Neuron (in vitro differentiated cells): Measurements from ENCODE around the gene HMBS.
"Not testable (repeated sequence)": the region's sequence is repeated elsewhere in the genome, so short reads cannot be mapped to it uniquely, and the experiment has no call there.

Experiments used
- H2AFZ ChIP-seq: one replicate; pipeline ENCODE4 v1.6.1; 2013; ENCODE audit warnings: low read depth, mild to moderate bottlenecking, inconsistent platforms, low read length, moderate library complexity
- H3K27me3 ChIP-seq: one replicate; pipeline ENCODE4 v1.6.1; 2013; ENCODE audit warnings: low read length; ENCODE audit not compliant: insufficient read depth
- H3K36me3 ChIP-seq: one replicate; pipeline ENCODE4 v1.6.1; 2013; ENCODE audit warnings: low read length; ENCODE audit not compliant: insufficient read depth
- H3K4me1 ChIP-seq: one replicate; pipeline ENCODE4 v1.6.1; 2013; ENCODE audit warnings: low read length; ENCODE audit not compliant: insufficient read depth
- H3K4me3 ChIP-seq: 2 replicates; pipeline ENCODE4 v1.5.1; 2013; ENCODE audit warnings: mild to moderate bottlenecking, low read length, moderate library complexity
- H3K9me3 ChIP-seq: one replicate; pipeline ENCODE4 v1.6.1; 2013; ENCODE audit warnings: low read length

HMBS gene

DNA sequence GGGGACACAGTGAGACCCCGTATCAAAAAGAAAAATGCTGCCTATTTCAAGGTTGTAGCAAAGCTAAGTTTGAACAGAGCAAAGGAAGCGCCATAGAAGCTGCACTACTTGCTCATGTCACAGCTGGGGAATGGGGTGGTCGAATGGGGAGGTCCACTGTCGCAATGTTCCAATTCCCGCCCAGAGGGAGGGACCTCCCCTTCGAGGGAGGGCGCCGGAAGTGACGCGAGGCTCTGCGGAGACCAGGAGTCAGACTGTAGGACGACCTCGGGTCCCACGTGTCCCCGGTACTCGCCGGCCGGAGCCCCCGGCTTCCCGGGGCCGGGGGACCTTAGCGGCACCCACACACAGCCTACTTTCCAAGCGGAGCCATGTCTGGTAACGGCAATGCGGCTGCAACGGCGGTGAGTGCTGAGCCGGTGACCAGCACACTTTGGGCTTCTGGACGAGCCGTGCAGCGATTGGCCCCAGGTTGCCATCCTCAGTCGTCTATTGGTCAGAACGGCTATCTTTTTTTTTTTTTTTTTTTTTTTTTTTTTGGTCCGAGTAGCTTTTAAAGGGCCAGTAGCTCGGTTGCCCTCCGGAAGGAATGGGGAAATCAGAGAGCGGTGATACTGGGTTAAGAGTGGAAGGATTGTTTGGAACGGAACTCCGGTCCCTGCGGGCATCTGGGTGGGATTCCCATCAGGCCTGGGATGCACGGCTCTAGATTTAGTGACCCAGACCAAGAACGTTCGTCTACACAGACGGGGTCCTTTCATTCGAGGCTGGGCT is at the start of gene HMBS:
HMBS (plus strand) TSS at position 219 of the 774 bp plus-strand sequence; CDS start at position 372, 153 bp downstream.
- H3K4me3 ChIP-seq, result peak within 1 kb of the TSS; percentile 78
- H3K9me3 ChIP-seq, result no peaks in the 10 kb centered on the region
- peaks cover 8% of the 10 kb centered on the region for H3K4me1 ChIP-seq
- H2AFZ ChIP-seq, result peak within 1 kb of the TSS; percentile 60
- no peaks in the 10 kb centered on the region for H3K27me3 ChIP-seq
- peaks cover 26% of the 10 kb centered on the region for H3K36me3 ChIP-seq

GRCh38 chr11:119038884-119039283 is 45.8 kb upstream of the HMBS start:
- Histone ChIP-seq H3K27me3 (no peaks in the 10 kb centered on the region), H3K4me3 (no peak overlapping the region), H3K36me3 (no peaks in the 10 kb centered on the region), H3K9me3 (no peaks in the 10 kb centered on the region), H3K4me1 (no peaks in the 10 kb centered on the region), H2AFZ (no peak overlapping the region)

- not testable (repeated sequence) for H2AFZ ChIP-seq, H3K4me3 ChIP-seq, H3K27me3 ChIP-seq
These were observed 45.2 kb upstream of the HMBS start for GRCh38 chr11:119039471-119039870.

DNA sequence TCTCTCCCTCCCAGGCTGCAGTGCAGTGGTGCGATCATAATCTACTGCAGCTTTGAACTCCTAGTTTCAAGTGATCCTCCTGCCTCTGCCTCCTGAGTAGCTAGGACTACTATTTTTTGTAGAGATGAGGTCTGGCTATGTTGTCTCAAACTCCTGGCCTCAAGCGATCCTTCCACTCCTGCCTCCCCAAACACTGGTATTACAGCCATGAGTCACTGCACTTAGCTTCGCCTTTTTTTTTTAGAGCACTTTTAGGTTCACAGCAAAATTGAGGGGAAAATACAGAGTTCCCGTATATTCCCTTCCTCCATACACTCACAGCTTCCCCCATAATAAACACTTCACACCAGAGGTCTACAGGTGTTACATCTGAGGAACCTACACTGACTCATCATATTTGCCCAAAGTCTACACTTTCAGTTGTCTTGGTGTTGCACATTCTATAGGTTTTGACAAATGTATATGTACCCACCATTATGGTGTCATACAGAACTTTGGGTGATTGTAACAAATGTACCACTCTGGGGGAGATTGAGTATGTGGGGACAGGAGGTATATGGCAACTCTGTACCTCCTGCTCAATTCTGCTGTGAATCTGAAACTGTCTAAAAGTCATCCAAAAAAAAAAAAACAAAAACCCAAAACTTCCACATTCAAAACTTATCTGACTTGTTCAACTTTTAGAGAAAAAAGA is 42.7 kb upstream of the HMBS start:
- H3K9me3 ChIP-seq, result no peaks in the 10 kb centered on the region

More at GRCh38 chr11:119039471-119039870, 45.2 kb upstream of the HMBS start:
- H3K36me3 ChIP-seq, H3K9me3 ChIP-seq, H3K4me1 ChIP-seq: not testable (repeated sequence)

DNA sequence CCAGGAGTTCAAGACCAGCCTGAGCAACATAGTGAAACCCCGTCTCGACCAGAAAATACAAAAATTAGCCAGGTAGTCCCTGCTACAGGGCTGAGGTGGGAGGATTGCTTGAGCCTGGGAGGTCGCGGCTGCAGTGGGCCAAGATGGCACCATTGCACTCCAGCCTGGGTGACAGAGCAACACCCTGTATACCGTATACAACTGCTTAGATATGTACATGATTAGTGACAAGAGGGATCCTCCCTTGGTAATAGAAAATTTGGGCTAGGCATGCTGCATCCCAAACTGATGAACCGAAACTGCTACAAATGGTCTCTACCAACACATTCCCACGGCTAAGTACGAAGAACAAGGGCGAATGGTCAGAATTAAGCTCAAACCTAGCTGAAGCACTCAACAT is 41.8 kb upstream of the HMBS start:
- Histone ChIP-seq H3K4me1 (no peaks in the 10 kb centered on the region), H2AFZ (no peak overlapping the region), H3K4me3 (no peak overlapping the region), H3K36me3 (peaks cover 34% of the 10 kb centered on the region), H3K9me3 (no peaks in the 10 kb centered on the region), H3K27me3 (no peaks in the 10 kb centered on the region)

More for the DNA sequence above, 42.7 kb upstream of the HMBS start:
- H3K4me3 ChIP-seq, result no peak overlapping the region
- peaks cover 24% of the 10 kb centered on the region for H3K36me3 ChIP-seq
- no peaks in the 10 kb centered on the region for H3K4me1 ChIP-seq
- no peaks in the 10 kb centered on the region for H3K27me3 ChIP-seq
- H2AFZ ChIP-seq, result no peak overlapping the region

DNA sequence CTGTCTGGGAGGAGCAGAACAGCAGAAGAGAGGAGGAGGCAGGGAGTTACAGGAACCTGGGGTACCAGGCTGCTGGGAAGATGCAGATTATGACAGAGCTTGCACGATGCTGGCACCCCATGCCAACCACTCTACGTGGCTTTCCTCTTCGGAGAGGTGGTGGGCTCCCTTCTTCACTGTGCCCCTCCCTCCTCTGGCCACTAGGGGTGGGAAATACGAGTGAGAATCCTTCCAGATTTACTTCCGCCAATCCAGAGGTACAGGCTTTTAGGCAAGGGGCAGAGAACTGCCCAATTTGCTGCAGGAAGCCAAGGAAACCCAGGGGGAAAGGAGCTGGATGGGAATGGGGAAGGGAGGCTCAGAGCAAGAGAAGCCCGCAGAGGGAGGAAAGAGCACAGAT is 40.0 kb upstream of the HMBS start:
- Histone ChIP-seq H3K9me3 (no peaks in the 10 kb centered on the region), H3K36me3 (peaks cover 52% of the 10 kb centered on the region), H3K27me3 (no peaks in the 10 kb centered on the region), H2AFZ (no peak overlapping the region), H3K4me3 (no peak overlapping the region), H3K4me1 (no peaks in the 10 kb centered on the region)

DNA sequence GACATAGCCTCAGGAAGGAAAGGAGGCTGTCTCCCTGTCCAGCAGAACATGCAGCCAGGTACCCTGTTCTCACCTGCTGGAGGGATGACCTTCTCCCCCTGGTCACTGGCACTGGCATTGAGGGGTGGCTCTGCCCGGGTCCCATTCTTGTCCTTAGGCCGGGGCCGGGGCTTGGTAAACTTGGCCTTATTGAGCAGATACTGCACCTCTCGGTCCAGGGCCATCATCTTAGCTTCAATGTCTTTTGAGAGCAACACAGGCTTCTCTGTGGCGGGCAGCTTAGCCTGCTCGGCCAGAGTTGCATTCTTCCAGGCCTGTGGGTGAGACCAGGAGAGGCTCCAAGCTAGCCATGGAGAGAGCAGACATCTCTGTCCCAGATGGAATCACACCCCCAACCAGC is 38.2 kb upstream of the HMBS start:
- H3K9me3 ChIP-seq, result no peaks in the 10 kb centered on the region
- H3K36me3 ChIP-seq, result peaks cover 65% of the 10 kb centered on the region
- no peak overlapping the region for H3K4me3 ChIP-seq
- no peaks in the 10 kb centered on the region for H3K4me1 ChIP-seq
- H2AFZ ChIP-seq, result no peak overlapping the region
- no peaks in the 10 kb centered on the region for H3K27me3 ChIP-seq

DNA sequence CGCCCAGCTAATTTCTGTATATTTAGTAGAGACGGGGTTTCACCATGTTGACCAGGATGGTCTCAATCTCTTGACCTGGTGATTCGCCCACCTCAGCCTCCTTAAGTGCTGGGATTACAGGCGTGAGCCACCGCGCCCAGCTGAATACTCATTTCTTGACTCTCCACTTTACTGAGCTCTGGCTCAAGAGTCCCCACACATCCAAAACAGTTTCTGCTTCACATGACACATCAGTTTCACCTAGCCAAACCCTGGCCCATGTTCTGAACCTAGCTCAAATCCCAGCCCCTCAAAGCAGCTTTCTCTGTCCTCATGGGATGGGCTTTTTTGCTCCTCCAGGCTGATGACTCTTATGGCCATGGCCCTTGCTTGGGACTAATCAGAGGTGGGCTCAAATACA is 37.5 kb upstream of the HMBS start:
- no peak overlapping the region for H3K4me3 ChIP-seq
- H2AFZ ChIP-seq, result no peak overlapping the region
- no peaks in the 10 kb centered on the region for H3K4me1 ChIP-seq
- peaks cover 71% of the 10 kb centered on the region for H3K36me3 ChIP-seq
- H3K27me3 ChIP-seq, result no peaks in the 10 kb centered on the region
- H3K9me3 ChIP-seq, result no peaks in the 10 kb centered on the region

GRCh38 chr11:119048644-119049043 is 36.0 kb upstream of the HMBS start:
- H3K27me3 ChIP-seq, result no peaks in the 10 kb centered on the region
- H3K36me3 ChIP-seq, result peaks cover 85% of the 10 kb centered on the region
- H2AFZ ChIP-seq, result no peak overlapping the region
- H3K4me3 ChIP-seq, result no peak overlapping the region
- no peaks in the 10 kb centered on the region for H3K9me3 ChIP-seq
- H3K4me1 ChIP-seq, result no peaks in the 10 kb centered on the region

DNA sequence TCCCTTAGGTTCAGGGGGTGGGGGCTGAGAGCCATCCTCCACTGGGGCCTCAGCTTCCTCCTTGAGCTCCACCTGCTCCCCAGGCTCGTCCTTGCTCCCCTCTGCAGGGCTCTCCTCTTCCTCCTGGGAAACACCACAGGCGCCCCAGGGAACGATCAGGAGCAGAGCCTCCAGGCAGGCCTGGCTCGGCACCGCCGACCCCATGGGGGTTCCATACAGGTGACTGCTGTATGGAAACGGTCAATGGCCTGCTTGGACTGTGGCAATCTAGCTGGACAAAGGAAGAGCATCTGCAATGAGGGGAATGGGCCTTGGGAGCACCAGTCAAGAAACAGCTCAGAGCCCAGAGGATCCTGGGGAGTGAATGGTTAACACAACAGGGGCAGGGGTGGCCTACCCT is 35.6 kb upstream of the HMBS start:
- peaks cover 89% of the 10 kb centered on the region for H3K36me3 ChIP-seq
- H3K27me3 ChIP-seq, result no peaks in the 10 kb centered on the region
- no peak overlapping the region for H3K4me3 ChIP-seq
- H2AFZ ChIP-seq, result no peak overlapping the region
- no peaks in the 10 kb centered on the region for H3K9me3 ChIP-seq
- H3K4me1 ChIP-seq, result no peaks in the 10 kb centered on the region

DNA sequence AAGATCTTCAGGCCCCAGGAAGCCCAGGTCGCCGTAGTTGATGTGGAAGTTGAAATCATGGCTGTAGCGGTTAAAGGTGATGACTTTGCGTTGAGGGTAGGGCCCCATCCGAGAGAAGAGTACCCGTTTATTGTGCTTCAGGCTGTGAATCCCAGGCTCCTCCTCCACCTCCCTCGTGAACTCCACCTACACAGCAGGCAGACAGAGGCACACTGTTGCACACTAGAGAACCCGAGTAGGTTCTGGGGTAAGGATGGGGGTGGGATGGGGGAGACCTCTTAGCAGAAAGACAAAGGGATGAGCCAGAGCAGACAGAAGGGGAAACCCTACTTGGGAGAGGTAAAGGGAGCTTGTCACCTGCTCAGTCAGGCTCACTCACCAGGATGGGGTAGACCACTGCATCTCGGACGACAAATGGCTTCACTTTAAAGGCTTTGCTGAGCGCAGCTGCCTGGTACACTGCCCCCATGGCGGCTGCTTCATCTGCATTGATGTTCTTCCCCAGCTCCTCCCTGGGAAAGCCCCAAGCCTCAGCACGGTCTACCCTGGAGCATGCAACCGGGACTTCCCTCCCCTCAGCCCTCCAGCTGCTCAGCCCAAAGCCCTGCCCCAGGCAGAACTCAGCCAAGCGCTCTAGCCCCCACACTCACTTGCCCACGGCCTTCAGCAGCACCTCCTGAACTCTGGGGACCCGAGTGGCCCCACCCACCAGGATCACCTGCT is 33.1 kb upstream of the HMBS start:
- Histone ChIP-seq H3K27me3 (no peaks in the 10 kb centered on the region), H3K4me3 (no peak overlapping the region), H2AFZ (no peak overlapping the region), H3K36me3 (peaks cover 81% of the 10 kb centered on the region), H3K9me3 (no peaks in the 10 kb centered on the region), H3K4me1 (peaks cover 7% of the 10 kb centered on the region)

DNA sequence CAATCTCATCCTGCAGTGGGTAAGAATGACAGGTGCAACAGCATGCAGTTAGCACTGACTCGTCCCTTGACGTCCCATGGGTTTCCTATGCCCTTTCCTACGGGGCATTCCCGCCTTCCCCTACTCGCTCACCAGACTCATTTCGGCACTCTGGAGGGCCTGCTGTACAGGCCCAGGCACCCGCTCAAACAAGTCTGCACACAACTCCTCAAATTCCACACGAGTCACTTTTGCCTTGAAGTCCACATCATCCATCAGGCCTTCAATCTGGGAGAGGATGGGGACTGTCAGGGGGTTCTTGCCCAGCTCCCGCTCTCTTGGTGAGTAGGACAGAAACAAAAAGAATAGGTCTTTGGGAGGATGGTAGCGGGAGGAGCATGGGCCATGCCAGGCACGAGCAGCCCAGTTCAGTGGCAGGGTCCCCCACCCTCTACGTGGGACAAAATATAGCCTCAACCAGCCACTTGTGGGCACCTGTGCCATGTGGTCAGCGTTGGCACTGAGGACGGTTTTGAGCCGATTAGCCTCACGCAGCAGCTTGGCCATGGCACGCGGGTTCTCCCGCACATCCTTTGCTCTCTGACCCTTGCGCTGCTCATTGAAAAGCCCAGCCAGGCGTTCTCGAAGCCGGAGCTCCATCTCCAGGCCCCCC is 32.4 kb upstream of the HMBS start:
- Histone ChIP-seq H3K36me3 (peaks cover 75% of the 10 kb centered on the region), H2AFZ (no peak overlapping the region), H3K9me3 (no peaks in the 10 kb centered on the region), H3K4me3 (no peak overlapping the region), H3K27me3 (no peaks in the 10 kb centered on the region), H3K4me1 (peaks cover 7% of the 10 kb centered on the region)

- Histone ChIP-seq H3K4me3 (no peak overlapping the region), H3K27me3 (no peaks in the 10 kb centered on the region), H2AFZ (no peak overlapping the region), H3K4me1 (peaks cover 14% of the 10 kb centered on the region), H3K36me3 (peaks cover 53% of the 10 kb centered on the region), H3K9me3 (no peaks in the 10 kb centered on the region)
These were observed 30.3 kb upstream of the HMBS start for GRCh38 chr11:119054418-119054817.
